ENCODE results near the gene CBFA2T2.
"Not testable (repeated sequence)": the region's sequence is repeated elsewhere in the genome, so short reads cannot be mapped to it uniquely, and the experiment has no call there.

Gene CBFA2T2

DNA sequence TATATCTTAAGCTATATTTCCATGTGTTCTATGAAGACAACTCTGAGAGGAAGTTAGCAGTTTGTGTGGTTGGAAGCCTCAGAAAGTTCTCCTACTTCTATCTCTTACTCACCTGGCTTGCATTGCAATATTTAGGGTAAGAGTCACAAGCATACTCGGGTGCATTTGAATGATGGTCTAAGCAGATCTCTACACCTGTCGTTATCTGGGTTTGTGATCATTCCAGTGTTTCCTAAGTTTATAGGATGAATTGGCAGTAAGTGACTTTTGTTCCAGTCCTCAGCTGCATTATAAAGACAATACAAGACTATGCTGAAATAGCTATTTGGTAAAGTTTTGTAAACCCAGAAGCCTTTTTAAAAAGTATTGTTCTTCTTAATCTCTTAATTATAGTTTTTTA is 36.9 kb downstream of the CBFA2T2 start:
- H3K4me3 ChIP-seq (replicated peaks; ENCODE audit: low read depth, low read length): no peak overlapping the region
- no peak for DNase-seq (ENCODE audit: extremely low read depth, low read depth)
- TF ChIP-seq, protein P1, sequence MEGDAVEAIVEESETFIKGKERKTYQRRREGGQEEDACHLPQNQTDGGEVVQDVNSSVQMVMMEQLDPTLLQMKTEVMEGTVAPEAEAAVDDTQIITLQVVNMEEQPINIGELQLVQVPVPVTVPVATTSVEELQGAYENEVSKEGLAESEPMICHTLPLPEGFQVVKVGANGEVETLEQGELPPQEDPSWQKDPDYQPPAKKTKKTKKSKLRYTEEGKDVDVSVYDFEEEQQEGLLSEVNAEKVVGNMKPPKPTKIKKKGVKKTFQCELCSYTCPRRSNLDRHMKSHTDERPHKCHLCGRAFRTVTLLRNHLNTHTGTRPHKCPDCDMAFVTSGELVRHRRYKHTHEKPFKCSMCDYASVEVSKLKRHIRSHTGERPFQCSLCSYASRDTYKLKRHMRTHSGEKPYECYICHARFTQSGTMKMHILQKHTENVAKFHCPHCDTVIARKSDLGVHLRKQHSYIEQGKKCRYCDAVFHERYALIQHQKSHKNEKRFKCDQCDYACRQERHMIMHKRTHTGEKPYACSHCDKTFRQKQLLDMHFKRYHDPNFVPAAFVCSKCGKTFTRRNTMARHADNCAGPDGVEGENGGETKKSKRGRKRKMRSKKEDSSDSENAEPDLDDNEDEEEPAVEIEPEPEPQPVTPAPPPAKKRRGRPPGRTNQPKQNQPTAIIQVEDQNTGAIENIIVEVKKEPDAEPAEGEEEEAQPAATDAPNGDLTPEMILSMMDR (IDR thresholded peaks at IDR 0.05; ENCODE audit: low read depth, low read length, missing control alignments): no peak

DNA sequence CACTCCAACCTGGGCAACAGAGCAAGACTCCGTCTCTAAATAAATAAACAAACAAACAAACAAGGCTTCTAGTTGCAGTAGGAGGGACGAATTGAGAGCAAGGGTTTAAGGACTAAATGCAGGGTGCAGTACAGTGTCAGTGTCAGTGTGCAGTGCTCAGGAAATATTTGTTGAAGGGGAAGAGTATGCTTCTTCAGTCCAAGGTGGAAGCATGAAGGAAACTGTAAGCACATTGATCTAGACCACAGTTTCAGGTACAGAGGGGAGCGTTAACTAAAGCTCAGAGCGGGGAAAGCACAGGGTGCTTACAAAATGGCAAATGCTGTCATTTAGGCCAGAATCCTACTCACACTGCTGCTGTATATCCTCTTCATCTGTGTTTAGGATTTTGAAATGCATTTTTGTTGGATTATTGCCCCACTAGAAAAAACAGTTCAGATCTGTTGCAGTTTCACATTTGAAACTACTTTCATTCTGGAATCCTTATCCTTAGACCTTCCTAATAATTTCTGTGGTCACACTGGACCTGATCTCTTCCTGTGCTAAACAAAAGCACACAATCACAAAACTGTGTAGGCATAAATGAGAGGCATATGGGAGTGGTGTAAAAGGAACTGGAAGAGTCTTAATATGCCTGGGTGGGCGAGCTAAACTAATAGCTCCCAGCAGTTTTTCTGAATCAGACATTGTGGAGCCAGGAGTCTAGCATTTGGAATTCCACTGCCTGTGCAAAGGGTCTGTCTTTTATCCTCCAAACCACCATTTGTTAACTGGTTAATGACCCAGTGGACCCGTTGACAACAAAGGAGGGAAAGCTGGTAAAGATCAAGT is 41.4 kb downstream of the CBFA2T2 start:
- DNase-seq (ENCODE audit: extremely low read depth, low read depth): no peak
- TF ChIP-seq, protein P1 (IDR thresholded peaks at IDR 0.05; ENCODE audit: low read depth, low read length, missing control alignments): no peak
- no peak overlapping the region for H3K4me3 ChIP-seq (replicated peaks; ENCODE audit: low read depth, low read length)

DNA sequence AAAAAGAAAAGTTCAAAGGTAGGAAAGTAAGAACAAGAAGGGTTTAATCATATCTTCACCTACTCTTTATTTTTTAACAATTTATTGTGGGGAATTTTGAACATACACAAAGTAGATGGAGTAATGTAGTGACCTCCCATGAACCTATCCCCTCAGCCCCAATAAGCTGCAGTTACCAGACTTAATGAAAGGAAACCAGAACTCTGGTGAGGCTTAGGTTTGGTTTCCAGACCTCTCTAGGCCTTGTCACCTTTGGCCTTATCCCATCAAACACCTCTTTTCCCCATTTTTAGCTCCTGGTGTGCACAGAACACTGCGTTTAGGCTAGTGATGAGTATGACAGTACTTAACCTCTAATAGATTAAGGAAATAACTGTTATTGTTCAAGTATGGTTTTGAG is 42.0 kb downstream of the CBFA2T2 start:
- DNase-seq (ENCODE audit: extremely low read depth, low read depth): no peak
- TF ChIP-seq, protein P1 (IDR thresholded peaks at IDR 0.05; ENCODE audit: low read depth, low read length, missing control alignments): no peak
- H3K4me3 ChIP-seq (replicated peaks; ENCODE audit: low read depth, low read length): no peak overlapping the region

DNA sequence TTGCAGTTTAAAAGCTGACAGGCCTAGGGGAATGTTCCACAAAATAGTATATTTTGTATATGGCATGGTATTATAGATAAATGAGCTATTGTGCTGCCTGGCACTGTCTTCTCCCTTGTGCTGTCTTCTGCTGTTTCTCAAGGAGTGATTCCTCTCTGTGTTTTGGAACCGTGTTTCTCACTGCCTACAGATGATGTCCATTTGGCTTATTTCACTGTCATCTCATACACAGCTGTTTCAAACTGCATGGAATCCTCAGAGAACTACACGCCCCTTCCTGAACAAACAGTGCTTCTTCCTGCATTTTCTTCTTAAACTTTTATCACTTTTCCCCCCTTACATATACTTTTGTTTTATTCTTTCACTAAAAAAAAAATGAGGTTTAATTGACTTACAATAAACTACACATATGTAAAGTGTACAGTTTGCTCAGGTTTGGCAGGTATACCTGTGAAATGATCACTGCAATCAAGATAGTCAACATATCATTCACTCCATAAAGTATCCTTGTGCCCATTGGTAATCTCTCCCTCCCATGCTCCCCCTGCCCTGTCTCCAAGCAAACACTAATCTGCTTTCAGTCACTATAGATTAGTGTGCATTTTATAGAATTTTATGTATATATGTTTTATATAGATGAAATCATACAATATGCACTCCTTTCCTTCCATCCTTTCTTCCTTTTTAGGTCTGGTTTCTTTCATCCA is 43.0 kb downstream of the CBFA2T2 start:
- no peak overlapping the region for H3K4me3 ChIP-seq (replicated peaks; ENCODE audit: low read depth, low read length)
- no peak for DNase-seq (ENCODE audit: extremely low read depth, low read depth)
- TF ChIP-seq, protein P1 (IDR thresholded peaks at IDR 0.05; ENCODE audit: low read depth, low read length, missing control alignments): no peak

DNA sequence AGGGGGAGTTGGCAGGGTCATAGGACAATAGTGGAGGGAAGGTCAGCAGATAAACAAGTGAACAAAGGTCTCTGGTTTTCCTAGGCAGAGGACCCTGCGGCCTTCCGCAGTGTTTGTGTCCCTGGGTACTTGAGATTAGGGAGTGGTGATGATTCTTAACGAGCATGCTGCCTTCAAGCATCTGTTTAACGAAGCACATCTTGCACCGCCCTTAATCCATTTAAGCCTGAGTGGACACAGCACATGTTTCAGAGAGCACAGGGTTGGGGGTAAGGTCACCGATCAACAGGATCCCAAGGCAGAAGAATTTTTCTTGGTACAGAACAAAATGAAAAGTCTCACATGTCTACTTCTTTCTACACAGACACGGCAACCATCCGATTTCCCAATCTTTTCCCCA is 45.8 kb downstream of the CBFA2T2 start:
- not testable (repeated sequence) for DNase-seq (ENCODE audit: extremely low read depth, low read depth); H3K4me3 ChIP-seq (replicated peaks; ENCODE audit: low read depth, low read length)

DNA sequence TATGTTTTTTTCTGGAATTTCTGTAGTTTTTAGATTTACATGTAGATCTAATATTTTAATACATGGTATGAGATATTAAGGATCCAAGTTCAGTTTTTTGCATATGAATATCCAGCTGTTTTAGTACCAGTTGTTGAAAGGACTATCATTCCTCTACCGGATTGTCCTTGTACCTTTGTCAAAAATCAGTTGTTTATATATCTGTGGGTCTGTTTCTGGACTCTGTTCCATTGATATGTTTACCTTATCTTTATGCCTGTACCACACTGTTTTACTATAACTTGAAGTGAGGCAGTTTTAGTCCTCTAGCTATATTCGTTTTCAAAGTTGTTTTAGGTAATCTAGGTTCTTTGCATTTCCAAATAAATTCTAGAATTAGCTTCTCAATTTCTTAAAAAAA is 47.7 kb downstream of the CBFA2T2 start:
- DNase-seq (ENCODE audit: extremely low read depth, low read depth): no peak
- TF ChIP-seq, protein P1 (IDR thresholded peaks at IDR 0.05; ENCODE audit: low read depth, low read length, missing control alignments): no peak
- no peak overlapping the region for H3K4me3 ChIP-seq (replicated peaks; ENCODE audit: low read depth, low read length)

DNA sequence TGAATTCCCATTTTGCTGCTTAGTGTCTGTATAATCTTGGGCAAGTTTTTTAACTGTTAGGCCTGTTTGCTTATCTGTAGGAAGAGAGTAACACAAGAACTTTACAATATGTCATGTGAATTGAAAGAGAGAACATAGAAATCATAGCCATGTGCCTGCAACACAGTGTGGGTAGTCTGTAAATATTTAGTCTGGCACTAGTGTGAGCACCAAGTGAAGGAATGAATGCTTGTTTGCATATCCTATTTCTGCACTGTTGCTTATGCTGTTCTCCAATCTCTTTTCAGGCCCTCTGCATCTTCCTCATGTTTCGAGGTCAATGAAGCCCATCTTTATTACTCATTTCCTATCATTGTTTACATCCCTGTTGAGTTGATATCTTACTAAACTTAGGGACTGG is 49.2 kb downstream of the CBFA2T2 start:
- DNase-seq (ENCODE audit: extremely low read depth, low read depth): no peak
- TF ChIP-seq, protein P1 (IDR thresholded peaks at IDR 0.05; ENCODE audit: low read depth, low read length, missing control alignments): no peak
- H3K4me3 ChIP-seq (replicated peaks; ENCODE audit: low read depth, low read length): no peak overlapping the region

Measured in HFF-Myc (cell line).